Pons (tissue), 1 donor: Measurements from ENCODE around the gene NABP2.
A peak's percentile ranks its signal among the peaks of the same experiment; 100 is the strongest.

ENCODE experiments used
- DNase-seq: peaks from one replicate; pipeline ENCODE4 v3.0.0-alpha.2; 2016; ENCODE audit warnings: low spot score

NABP2 gene

GRCh38 chr12:56213878-56214277, 10.3 kb upstream of the NABP2 start:
- DNase-seq = no peak

GRCh38 chr12:56216461-56216860, 7.7 kb upstream of the NABP2 start:
- DNase-seq = no peak

DNA sequence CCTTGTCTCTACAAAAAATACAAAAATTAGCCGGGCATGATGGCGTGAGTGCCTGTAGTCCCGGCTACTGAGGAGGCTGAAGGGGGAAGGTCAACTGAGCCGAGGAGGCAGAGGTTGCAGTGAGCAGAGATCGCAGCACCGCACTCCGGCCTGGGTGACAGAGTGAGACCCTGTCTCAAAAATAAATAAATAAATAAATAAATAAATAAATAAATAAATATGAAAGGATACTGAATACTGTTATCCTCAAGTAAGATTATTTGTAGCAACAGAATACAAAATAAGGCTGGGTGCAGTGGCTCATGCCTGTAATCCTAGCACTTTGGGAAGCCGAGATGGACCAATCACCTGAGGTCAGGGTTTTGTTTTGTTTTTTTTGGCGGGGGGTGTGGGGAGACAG, 4.3 kb upstream of the NABP2 start:
- no peak for DNase-seq

DNA sequence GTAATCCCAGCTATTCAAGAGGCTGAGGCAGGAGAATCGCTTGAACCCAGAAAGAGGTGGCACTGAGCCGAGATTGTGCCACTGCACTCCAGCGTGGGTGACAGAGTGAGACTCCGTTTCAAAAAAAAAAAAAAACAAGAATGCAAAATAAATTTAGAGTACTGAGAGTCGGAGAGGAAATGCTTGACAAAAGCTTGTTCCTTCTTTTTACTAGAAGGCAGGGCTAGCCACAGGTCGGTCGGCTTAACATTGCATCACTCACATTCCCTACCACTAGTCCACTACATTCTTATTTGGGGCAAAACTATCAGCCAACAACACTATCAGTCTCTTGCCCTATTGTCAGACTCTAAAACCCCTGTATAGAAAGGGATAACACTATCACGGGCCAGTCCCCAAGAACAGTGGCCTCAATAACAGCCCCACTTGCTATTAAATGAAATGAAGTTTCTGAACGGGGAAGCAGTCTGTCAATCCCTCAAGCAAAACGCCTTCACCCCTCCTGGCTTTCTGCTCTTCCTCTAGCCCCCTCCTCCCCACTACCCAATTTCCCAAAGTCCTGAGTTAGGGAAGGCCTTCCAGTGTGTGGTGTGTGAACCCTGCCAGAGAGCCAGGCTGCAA, 3.4 kb upstream of the NABP2 start:
- DNase-seq = peak; percentile 54

DNA sequence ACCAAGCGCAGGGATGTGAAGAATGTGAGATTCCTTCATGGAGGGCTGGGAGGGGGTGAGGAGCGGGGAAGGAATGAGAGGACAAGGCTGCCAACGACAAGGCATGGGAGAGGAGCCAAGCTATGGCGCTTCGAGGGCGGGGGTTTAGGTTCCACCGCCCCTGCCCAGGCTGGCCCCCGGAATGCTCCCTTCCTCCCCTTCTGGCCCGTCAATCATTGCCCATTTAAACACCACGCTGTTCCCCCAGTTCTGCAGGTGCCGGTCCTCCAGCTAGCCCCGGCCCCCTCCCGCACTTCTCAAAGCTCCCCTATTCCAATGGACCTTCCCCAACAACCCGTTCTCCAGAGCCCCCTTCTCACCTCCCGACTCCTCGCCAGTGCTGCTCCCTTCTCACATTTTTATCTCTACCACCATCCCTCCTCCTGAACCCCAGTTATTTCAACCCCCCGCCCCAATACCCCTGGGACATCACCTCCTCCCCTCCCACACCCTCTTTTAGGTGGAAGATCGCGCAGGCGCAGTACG, 2.8 kb upstream of the NABP2 start:
- peak; percentile 36 for DNase-seq

GRCh38 chr12:56221757-56222530, 2.2 kb upstream of the NABP2 start, which contains the start of gene RNF41:
TSS of gene RNF41 (minus strand) at chr12:56221922. CDS start at chr12:56214047, 7,875 bp downstream.
- peak; percentile 97 for DNase-seq

GRCh38 chr12:56222531-56222895, 1.6 kb upstream of the NABP2 start:
- no peak for DNase-seq

DNA sequence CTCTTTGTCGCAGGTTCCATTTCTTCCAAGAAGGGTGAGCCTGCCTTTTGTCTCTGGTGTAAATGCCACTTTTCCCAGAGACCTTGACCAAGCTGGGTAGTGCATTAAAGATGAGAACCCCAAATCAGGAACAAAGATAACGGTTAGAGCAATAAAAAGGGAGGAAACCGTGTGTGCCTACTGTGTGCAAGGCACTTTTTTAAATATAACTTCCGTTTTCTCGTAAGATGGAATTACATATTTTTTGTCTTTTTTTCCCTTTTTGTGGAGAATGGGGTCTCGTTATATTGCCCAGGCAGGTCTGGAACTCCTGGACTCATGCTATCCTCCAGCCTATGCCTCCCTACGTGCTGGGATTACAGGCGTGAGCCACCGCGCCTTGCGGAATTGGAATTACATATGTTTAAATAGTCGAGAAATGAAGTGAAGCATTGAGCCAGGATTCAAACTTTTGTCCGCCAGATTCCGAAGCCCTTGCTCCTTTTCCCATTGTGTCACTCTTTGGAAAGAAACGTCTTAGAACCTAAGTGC, 506 bp upstream of the NABP2 start:
- DNase-seq = no peak

DNA sequence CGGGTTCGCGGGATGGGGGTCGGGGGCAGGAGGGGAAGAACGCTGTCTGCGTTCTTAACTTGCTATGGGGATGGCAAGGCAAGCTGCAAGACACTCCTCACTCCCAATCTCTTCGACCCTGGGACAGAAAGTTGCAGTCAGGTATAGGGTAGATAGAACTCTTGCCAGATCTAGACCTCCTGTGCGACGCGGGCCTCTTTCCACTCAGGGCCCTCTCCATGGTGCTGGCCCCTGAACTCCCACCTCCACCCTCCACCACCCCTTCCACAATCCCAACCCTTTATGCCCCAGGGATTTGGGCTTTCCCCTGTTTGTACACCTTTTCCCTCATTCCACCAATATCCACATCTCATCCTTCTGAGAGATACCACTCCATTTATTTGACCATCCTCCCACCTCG, 812 bp downstream of the NABP2 start:
- DNase-seq = no peak

DNA sequence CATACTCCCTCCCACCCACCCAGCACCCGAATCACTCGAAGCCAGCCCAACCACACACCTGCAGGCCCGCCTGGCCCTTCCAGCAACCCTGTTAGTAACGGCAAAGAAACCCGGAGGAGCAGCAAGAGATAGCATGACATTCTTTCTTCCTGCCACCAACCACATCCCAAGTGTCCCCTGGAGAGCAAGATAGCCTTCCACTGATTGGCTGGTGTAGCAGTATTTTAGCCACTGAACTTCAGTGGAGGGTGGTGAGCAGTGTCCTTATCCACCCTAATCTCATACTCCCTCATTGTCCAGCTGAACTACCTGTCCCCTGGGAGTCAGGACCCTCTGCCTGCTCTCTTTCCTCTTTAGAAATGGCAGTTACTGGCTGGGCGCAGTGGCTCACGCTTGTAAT, 4.9 kb downstream of the NABP2 start:
- no peak for DNase-seq

- DNase-seq = no peak
Measured at GRCh38 chr12:56229916-56230431, 5.8 kb downstream of the NABP2 start, which contains the start of gene SLC39A5. TSS of gene SLC39A5 (plus strand) at chr12:56230051. CDS start at chr12:56231275, 1,224 bp downstream.

DNA sequence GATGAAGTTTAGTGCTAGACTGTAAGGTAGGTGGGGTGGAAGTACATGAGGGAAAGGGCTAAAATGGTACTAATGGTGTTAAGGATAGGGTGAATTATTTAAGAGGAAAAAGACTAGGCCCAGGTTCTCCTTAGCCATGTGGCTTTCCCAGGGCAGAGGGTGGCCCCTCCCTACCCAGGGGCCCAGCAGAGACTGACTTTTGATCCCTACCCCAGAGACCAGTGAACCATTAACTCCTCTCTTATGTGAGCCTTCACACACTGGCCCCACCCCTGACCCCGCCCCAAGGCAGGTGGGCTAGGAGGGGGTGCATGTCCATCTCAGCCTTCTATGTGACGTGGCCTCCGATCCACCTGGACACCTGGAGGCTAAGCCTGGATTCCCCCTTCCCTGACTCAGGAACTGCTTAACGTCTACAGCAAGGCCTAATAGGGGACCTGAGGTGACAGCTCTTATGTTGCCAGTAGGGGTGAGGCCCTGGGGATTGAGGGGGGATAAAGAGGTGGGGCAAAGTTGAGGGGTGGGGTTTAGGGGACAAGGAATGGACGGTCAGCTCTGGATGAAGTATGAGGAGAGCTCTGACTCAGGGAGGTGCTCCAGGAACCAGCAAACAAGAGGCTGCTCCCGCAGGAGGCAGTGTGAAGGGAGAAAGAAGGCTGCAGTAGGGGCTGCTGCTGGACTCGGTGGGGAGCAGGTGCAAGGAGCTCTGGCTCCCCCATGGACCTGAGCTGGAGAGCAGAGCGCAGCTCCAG, 6.5 kb downstream of the NABP2 start:
- no peak for DNase-seq

DNA sequence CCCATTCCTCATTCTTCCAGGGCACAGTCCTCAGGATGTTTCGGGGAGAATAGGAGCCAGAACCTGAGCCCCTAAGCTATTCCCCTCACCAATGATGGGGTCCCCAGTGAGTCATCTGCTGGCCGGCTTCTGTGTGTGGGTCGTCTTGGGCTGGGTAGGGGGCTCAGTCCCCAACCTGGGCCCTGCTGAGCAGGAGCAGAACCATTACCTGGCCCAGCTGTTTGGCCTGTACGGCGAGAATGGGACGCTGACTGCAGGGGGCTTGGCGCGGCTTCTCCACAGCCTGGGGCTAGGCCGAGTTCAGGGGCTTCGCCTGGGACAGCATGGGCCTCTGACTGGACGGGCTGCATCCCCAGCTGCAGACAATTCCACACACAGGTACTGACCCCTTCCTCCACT, 7.0 kb downstream of the NABP2 start:
- no peak for DNase-seq

- DNase-seq = no peak
Measured at GRCh38 chr12:56234746-56235436, 10.7 kb downstream of the NABP2 start.

DNA sequence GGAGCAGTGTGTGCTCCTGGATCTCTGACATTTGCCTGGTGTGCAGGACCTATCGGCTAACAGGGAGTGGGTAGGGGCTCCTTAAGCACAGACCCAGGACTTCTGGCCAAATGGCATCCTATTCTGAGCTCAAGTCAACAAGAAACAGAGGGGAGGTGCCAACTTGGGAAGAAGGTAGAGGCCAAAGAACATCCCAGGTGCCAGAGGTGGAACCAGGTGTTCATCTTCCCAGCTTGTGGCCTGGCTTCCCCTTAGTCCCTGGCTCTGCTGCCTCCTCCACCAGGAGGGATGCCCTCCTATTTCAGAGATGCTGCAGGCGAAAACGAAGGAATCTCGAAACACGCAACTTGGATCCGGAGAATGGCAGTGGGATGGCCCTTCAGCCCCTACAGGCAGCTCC, 11.9 kb downstream of the NABP2 start:
- no peak for DNase-seq

DNA sequence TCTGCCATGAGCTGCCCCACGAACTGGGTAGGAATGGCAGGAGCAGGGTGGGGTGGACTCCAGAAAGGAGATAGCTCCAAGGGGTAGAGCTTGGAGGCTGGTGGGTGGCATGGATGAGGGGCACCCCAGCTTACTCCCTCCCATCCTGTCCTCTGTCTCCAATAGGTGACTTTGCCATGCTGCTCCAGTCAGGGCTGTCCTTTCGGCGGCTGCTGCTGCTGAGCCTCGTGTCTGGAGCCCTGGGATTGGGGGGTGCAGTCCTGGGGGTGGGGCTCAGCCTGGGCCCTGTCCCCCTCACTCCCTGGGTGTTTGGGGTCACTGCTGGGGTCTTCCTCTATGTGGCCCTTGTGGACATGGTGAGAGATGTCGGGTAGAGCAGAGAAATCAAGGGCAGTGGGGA, 12.8 kb downstream of the NABP2 start:
- DNase-seq = no peak

GRCh38 chr12:56237552-56237951, 13.4 kb downstream of the NABP2 start:
- DNase-seq = no peak

GRCh38 chr12:56241424-56242303, 17.5 kb downstream of the NABP2 start:
- no peak for DNase-seq

GRCh38 chr12:56242986-56243385, 18.8 kb downstream of the NABP2 start:
- DNase-seq = no peak

DNA sequence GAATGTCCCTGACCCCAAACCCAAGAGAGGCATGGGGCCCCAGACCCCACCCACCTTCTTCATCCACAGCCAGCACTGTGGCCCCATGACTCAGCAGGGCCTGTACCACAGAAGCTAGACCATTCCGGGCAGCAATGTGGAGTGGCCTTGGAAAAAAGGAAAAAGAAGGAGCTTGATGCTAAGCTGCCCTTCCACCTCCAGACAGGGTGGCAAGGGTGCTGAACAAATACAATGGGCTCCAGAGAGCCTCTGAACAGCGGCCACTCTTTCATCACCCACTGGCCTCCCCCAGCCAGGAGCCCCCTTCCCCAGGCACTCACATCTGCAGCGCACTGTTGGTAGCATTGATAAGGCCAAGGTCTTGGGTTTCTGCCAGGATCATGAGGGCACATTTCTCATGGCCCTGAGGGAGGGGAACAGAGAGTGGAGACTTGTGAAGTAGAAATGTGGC, 19.6 kb downstream of the NABP2 start:
- DNase-seq = no peak
